Measurements from ENCODE around the gene PAM16. TPM values are rescaled to one million over a fixed set of nuclear protein-coding genes. Genes with fewer than 3 reads are reported as not detected.
"Not testable (repeated sequence)": the region's sequence is repeated elsewhere in the genome, so short reads cannot be mapped to it uniquely, and the experiment has no call there.

Gene PAM16
- 10 to 100 TPM; 31.9 to 35.8 (median 32.6) TPM for total RNA-seq
- long read RNA-seq, donor 1, transcript PAM16-201 (5 exons, 587 nt): major isoform, 8 of 12 reads
- long read RNA-seq, donor 1, partial matches to known transcripts: 0 of 12 reads
- long read RNA-seq, donor 1, other reads (novel, unspliced or antisense): 2 of 12 reads
- long read RNA-seq, donor 2, transcript PAM16-201 (5 exons, 587 nt): major isoform, 16 of 17 reads
- long read RNA-seq, donor 2, partial matches to known transcripts: 0 of 17 reads
- long read RNA-seq, donor 2, other reads (novel, unspliced or antisense): 0 of 17 reads

DNA sequence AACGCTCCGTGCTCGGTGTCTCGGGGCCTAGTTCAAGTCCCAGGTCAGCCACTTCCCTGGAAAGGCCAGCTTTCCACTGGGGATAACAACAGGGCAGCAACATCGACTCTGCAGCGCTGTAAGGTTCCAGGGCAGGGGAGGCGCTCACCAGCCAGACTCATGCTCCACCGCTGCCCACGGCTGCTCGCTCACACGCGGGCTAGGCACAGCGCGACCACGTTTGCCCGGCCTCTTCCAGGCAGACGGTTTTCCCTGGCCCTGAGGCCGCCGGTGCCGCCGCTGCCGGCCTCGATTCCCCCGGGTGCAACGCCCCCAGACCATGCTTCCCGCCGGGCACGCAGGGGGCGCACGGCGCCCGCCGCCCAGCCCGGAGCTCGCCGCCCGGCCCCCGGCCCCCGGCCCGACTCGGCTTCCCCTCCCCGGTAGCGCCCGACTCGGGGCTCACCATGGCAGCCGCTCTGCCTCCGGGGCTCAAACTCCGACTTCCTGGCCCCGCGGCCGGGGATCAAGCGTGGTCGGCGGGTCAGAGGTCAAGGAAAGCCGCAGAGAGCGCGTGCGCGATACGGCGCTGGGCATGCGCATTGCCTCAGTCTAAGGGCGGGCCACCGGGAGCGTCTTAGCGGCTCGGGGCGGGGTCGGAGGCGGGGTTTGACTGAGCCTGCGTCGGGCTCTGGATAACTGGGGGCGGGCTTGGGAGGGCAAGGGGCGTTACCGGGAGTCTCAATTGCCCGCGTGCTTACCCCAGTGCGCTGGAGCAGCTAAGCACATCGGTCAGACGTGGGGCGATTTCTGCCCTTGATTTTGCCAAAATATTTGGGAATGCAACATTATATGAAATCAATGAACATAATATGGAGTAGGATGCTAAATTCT is at the start of gene PAM16:
Gene PAM16, minus strand, starts transcription at position 535 of the 873 bp plus-strand sequence. Its CDS starts 87 bp downstream, at position 448.
- intact Hi-C loops (cut with DNase I, micrococcal nuclease): no loop called here
- Histone ChIP-seq H3K4me1 (ENCODE audit: low read depth) (peaks cover 10% of the 10 kb centered on the region), H3K9me3 (no peaks in the 10 kb centered on the region), H3K36me3 (ENCODE audit: low read depth) (no peaks in the 10 kb centered on the region), H3K4me3 (peak within 1 kb of the TSS; percentile 79)
- TF ChIP-seq, protein P1, sequence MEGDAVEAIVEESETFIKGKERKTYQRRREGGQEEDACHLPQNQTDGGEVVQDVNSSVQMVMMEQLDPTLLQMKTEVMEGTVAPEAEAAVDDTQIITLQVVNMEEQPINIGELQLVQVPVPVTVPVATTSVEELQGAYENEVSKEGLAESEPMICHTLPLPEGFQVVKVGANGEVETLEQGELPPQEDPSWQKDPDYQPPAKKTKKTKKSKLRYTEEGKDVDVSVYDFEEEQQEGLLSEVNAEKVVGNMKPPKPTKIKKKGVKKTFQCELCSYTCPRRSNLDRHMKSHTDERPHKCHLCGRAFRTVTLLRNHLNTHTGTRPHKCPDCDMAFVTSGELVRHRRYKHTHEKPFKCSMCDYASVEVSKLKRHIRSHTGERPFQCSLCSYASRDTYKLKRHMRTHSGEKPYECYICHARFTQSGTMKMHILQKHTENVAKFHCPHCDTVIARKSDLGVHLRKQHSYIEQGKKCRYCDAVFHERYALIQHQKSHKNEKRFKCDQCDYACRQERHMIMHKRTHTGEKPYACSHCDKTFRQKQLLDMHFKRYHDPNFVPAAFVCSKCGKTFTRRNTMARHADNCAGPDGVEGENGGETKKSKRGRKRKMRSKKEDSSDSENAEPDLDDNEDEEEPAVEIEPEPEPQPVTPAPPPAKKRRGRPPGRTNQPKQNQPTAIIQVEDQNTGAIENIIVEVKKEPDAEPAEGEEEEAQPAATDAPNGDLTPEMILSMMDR (IDR thresholded peaks at IDR 0.05): no peak
- ATAC-seq (peak; percentile 97), DNase-seq (peak; percentile 98 to 99 (median 98))

DNA sequence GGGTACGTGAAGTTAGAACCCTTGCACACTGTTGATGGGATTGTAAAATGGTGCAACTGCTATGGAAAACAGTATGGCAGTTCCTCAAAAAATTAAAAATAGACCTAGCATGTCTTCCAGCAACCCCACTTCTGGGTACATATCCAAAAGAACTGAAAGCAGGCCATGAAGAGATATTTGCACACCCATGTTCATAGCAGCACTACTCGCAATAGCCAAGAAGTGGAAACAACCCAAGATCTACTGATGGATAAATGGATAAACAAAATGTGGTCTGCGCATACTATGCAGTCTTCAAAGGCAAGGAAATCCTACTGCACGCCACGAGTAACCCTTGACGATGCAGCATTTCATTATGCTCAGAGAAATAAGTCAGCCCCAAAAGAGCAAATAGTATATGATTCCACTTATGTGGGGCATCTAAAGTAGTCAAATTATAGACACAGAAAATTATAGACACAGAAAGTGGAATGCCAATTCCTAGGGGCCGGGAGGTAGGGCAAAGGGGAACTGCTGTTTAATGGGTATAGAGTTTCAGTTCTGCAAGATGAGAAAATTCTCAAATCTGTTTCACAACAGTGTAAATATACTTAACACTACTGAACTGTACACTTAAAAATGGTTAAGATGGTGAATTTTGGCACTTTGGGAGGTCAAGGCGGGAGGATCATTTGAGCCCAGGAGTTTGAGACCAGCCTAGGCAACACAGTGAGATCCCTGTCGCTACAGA is 48.0 kb upstream of the PAM16 start:
- Histone ChIP-seq H3K4me3 (no peak overlapping the region), H3K36me3 (ENCODE audit: low read depth) (no peaks in the 10 kb centered on the region), H3K4me1 (ENCODE audit: low read depth) (no peaks in the 10 kb centered on the region), H3K9me3 (no peaks in the 10 kb centered on the region)
- ATAC-seq: no peak
- no peak for DNase-seq
- TF ChIP-seq, protein P1 (IDR thresholded peaks at IDR 0.05): no peak
- intact Hi-C loops (cut with DNase I, micrococcal nuclease): no loop called here

DNA sequence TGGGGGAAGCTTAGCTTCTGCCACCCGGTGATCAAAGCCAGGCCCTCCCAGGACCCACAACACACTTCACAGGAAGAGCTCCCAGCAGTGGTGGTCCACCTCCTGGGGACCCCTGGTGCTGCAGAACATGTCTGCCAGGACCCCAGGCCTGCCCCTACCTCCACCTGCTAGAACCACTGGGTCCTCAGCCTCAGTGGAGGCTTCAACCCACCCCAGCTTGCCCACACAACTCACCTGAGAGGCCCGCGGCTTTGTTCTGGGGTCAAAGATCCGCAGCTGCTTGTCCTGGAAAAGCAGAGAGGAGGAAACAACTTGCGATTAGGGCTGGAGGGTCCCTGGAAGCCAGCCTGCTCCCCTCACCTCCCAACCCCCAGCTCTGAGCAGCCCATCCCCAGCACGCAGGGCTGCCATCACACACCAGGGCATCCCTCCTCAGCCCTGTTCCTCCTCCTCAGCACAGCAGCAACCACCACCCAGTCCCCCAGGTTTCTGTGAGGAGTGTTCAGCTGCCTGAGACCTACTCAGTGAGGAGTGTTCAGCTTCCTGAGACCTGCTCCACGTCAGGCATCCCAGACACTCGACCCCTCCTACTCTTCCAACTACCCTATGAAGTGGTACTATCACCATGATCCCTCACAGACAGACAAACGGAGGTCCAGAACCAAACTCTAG is 44.1 kb upstream of the PAM16 start:
- Histone ChIP-seq H3K4me3 (no peak overlapping the region), H3K9me3 (no peaks in the 10 kb centered on the region), H3K36me3 (ENCODE audit: low read depth) (no peaks in the 10 kb centered on the region), H3K4me1 (ENCODE audit: low read depth) (no peaks in the 10 kb centered on the region)
- ATAC-seq (no peak), DNase-seq (no peak)
- TF ChIP-seq, protein P1 (IDR thresholded peaks at IDR 0.05): no peak
- intact Hi-C loops (cut with DNase I, micrococcal nuclease): no loop called here

DNA sequence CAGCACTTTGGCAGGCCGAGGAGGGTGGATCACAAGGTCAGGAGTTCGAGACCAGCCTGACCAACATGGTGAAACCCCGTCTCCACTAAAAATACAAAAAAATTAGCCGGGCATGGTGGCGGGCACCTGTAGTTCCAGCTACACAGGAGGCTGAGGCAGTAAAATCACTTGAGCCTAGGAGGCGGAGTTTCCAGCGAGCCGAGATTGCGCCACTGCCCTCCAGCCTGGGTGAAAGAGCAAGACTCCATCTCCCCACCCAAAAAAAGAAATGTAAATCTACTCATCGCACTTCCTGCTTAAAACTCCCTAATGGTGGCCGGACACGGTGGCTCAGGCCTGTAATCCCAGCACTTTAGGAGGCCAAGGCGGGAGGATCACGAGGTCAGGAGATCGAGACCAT is 42.7 kb upstream of the PAM16 start:
- DNase-seq; H3K4me1 ChIP-seq (ENCODE audit: low read depth); H3K9me3 ChIP-seq; H3K36me3 ChIP-seq (ENCODE audit: low read depth); ATAC-seq; H3K4me3 ChIP-seq; intact Hi-C loops (cut with DNase I, micrococcal nuclease): not testable (repeated sequence)

DNA sequence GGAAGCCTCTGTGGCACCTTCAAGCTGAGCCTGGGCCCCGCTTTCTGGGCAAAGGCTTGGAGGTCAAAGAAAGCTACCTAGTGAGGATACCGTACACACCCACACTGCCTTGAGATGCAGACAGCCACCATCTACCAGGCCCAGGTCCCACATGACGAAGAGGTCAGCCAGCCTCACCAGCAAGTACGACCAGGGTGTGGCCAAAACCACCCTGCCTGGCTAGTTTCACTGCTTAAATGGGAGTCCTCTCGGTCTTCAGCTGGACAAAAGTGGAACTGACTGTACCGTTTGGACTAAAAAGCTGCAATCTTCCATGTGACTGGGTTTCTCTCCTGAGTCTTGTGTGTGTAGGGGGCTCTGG is 42.1 kb upstream of the PAM16 start:
- DNase-seq (no peak), ATAC-seq (no peak)
- no peaks in the 10 kb centered on the region for H3K9me3 ChIP-seq
- intact Hi-C loops (cut with DNase I, micrococcal nuclease): no loop called here
- H3K4me3 ChIP-seq: no peak overlapping the region
- TF ChIP-seq, protein P1 (IDR thresholded peaks at IDR 0.05): no peak
- H3K36me3 ChIP-seq (ENCODE audit: low read depth): no peaks in the 10 kb centered on the region
- no peaks in the 10 kb centered on the region for H3K4me1 ChIP-seq (ENCODE audit: low read depth)

Measured in mucosa of descending colon (tissue), 3 donors.